ENCODE measurements around the gene FLT3.

The FLT3 gene

DNA sequence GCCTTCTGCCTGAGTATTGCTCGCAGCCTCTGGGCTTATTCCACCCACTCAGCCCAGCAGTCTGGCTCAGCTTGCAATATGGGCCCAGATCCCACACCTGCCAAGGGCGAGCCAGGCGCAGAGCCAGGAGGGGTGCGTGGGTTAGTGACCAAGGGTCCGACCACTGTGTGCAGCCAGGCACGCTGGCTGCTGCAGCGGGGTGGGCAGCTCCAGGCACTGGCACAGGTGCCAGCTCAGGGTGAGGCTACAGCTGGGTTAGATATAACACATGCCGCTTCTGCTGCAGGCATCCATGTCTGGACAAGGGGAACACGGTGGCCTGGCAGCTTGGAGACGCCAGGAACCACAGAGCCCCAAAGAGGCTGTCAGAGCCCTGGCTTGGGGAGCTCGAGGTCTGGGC is 99.3 kb downstream of the FLT3 start:
- no peak for DNase-seq

DNA sequence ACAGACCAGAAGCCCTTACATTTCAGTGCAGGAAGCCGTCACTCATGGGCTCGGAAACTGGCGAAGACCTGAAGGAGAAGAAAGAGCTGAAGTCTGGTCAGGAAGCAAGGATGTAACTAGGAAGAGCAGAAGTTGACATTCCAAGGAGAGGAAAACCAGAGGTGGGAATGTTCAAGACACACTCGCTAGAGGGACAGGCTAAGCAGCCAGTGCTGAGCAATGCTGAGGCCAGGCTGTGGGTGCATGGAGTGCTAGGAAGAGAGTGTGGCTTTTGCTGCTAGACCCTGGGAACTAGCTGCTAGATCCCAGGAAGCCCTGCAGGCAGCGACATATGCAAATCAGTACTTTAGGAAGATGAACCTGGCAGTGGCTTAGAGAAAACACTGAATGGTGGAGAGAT is 99.8 kb downstream of the FLT3 start:
- DNase-seq = no peak

DNA sequence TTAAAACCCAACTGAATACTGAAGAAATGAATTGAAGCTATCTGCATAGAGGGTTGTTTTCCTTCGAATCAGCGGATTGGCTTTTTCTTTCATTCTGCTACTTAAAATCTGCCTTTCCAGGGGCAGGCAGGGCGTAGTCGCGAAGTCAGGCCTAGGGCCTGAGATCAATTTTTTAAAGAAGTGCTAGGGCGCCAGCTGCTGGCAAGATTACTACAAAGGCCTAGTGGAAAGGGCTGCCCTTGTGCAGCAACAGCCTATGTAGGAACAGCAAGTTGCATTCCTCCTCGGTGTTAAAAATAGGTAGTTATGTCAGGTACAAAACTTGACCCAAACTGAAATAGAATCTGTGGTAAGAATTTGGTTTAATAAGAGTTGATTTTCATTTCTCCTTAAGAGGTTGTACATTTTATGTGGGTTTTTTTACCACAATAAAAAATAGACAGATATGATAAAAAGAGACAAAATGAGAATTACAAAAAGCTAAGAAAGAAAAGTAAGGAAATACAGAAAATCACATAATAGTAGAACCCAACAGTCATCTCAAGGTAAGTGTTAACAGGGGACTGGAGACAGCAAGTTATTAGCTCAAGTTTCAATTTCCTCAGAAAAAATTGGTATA is 102.4 kb downstream of the FLT3 start:
- no peak for DNase-seq

DNA sequence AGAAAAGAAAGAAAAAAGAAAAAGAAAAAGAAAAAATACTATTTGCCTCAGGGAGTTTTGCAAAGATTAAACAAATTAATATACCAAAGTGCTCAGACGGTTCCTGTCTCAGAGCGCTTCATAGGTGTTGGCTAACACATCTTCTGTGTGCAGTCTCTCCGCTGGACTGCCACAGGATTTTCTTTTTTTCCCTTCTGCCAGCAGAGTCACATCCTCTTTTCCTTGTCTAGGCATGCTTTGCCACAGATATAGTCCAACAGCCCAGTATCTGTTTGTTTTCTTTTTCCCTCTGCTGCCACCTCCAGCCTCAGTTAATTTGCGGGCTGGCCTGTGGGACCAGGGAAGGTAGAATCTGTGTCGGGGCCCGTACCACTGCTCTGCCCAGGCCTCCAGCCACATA is 108.5 kb downstream of the FLT3 start:
- no peak for DNase-seq

DNA sequence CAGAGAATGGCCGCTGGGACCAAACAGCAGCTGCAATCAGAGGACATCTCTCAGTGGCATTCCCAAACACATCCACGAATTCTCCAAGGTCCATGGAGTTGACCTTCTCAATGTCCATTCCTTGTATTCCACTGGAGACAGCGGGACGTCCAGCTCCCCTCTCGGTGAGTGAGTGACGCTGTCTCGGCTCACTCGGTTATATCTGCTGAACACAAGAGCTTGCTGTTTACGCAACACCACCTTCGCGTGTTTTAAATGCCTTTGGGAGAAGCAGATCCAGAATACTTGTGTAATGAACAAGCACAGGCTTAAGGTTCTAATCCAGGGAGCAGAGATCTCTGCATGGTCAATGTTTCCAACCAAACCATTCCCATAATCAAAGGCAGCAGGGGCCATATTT is 111.9 kb downstream of the FLT3 start, which contains the start of gene URAD:
TSS of gene URAD (minus strand) at position 174 of the 400 bp plus-strand sequence. CDS start at position 118, 56 bp downstream.
- no peak for DNase-seq

DNA sequence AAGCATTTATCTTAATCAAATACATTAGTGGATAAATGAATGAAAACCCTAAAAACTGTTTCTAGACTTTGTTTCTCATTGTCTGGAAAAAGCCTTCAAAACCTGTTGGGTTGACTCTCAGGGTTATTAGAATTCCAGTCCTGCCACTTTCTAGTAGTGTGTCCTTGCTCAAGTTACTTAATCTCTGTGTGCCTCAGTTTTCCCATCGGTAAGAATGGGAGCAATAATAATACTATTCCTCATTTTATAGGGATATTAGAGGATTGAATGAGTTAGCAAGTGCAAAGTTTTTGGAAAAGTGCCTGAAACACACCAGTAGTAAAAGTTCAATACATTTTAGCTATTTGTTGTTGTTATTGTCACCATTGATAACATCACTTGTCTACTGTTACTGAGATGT is 114.8 kb downstream of the FLT3 start:
- no peak for DNase-seq

DNA sequence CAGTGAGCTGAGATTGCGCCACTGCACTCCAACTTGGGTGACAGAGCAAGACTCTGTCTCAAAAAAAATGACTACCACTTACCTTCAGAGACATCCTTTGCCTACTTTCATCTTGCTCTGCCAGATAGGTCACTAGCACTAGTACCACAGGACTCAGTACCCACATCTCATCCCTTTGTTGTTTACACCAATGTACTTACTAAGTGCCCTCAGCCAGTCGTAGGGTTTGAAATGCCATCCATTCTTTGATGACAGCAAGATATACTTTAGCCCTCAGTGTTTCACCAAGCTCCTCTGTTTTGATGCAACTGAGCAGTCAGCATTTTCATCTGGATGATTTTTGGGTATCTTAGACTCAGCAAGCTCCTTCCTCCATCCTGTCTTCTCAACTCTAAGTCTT is 118.0 kb downstream of the FLT3 start:
- DNase-seq = no peak

DNA sequence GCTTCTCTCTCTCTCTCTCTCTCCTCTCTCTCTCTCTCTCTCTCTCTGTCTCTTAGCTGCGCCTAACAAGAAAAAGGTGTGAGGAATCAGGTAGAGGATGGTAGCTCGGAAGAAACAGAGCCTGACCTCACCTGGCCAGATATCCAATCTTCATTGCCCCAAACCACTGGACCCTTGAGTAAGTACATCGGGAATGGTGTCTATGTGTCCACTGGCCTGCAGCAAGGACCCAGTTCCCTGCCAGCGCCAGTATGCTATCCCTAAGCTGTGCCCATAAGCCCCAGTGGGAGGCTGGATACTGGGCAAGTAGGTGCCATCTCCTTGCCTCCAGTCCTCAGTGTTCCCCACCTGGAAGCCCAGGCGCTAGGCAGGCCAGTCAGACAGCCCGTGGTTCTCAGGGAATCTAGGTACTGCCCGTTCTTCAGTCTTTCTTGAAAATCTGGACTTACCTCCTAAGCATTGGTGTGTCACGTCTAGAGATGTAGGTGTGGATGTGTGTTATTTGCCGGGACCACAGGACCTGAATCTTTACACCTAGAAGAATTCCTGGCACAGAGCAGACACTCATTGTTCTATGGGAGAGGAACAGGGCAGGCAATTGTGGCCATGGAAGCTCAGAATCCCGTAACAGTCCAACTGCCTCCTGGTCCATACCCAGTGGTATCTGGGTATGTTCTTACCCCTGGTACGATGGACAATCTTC is 119.2 kb downstream of the FLT3 start:
- DNase-seq = no peak

DNA sequence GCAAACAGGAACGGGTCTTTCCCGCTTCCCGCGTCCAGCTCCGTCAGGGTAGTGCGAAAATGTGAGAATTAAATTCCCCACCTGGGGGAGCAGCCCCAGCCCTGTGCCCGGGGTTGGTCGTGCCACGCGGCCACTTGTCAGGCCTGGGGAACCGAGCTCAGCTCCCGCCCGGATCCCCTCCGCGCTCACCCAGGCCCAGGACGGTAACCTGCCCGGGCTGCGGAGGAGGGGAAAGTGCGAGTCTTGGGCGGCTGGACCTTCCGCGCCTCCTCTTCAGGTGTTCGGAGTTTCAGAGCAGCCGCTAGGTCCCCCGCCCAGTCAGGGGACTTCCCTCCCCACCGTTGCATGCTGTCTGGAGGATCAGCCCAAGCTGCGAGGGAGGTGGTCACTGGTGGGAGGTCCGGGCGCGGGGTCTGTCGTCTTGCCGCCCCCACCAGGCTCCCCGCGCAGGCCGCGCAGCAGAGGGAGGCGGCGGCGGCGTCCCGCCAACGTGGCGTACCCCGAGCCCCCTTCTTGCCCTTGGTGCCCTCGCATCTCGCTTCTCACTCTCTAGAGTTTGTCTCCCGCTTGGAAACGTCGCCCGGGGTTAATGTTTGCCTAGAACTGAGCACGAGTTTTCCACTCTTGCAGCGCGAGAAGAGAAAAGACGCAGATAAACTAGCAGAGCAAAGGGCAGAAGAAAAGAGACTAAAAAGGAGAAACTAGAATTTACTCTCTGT is 119.9 kb downstream of the FLT3 start:
- no peak for DNase-seq

DNA sequence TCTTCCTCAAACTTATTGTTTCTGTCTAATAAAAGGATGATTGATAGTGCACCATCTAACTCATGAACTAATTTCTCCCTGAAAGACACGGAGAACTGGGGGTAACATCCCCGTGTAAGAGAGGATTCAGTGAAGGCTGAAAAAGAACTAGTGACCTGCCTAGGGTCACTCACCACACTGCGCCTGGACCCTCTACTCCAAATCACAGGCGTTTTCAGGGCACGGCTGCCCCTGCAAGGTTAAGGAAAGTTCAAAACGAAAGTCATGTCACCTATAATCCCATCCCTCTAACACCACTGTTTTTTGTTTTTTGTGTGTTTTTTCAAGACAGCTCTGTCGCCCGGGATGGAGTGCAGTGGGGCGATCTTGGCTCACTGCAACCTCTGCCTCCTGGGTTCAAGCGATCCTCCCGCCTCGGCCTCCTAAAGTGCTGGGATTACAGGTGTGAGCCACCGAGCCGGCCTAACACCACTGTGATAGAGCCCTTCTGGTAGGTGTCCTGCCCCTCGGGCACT is 120.6 kb downstream of the FLT3 start:
- DNase-seq = no peak

DNA sequence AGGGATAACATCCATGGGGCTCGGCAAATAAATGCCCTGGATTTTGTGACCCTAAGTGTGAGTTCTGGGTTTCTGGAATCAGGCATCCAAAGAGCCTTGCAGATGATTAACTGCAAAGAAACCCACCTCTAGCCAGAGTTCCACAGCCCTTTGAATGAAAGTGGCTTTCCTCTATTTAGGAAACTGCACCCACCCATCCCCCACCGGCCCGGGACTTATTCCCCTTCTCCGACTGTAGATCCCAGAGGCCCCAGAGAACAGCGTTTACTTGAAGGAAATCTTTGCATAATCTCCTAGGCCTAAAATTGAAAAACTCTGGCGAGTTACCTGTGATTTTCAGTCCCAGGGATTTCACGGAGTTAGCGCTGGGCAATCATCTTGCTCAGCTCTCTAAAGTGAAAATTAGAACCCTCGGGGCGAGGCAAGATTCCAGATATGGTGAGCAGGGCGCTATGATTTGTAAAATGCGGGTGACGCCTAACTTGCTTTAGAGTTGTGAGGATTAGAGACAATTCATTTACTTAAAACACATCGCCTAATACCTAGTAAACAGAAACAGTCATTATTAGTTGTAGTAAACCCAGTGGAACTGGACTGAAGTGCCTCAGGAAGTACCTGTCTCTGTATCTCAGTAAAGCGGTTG is 121.3 kb downstream of the FLT3 start:
- no peak for DNase-seq

DNA sequence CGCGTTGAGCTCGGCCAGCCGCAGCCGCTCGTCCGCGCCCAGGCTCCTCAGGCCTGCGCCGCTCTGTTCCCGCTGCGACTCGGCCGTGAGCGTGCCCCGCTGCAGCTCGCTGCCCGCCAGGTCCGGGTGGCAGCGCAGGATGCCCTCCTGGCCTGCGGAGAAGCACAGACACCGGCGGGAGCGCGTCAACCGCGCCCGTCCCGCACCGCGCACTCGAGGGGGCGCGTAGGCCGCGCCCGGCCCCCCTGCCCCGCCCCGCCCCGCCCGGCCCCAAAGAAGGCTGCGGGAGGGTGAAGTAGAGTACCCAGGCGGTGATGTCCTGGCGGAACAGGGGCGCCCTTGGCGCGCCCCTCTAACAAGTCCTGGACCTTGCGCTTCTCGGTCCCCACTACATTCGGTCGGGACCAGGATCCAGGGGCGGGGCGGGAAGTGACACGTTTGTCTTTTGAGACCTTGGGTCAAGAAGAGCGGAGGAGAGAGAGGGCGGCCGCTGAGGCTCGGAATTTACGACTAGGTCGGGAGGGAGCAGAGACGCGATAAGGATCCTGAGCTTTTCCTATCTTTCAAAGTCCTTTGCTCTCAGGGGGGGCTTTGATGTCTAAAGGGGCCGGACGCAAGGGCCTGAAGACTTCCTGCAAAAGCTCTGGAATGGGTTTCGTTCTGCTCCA is 121.9 kb downstream of the FLT3 start:
- DNase-seq = no peak

DNA sequence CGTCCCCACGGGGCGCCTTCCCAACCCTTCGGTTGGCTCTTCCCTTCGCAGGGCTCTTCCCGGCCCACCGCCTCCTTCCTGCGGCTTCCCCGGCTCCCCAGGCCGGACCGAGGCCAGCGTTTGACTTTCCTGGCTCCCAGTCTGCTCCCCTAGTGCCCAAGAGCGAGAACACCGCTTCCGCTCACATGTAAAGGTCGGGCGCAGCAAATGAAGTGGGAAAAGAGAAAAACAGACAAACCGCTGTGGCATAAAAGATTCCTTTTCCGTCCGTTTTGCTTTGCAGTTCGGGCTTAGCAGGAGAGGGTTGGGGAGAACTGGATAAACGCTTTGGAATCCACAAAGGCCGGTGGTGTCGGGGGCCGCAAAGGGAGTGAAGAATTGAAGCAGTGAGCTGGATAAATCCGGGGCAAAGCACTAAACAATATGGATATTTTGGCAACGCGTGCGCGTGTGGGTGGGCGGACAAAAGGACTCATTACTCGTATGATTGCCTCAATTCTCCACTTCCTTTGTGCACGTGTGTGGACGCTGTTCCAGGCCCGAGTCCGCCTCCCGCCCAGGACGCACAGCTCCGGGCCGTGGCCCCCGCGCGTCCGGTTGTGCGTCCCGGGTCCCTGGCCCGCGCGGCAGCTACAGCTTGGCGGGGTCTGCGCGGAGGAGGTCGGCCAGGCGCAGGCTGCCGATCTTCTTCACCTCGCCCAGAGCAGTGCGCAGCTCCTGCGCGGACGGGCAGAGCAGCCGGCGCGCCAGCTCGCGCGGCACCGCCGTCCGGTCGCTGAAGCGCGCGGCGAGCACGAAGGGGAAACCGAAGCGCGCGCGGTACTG is 122.7 kb downstream of the FLT3 start:
- DNase-seq = no peak

DNA sequence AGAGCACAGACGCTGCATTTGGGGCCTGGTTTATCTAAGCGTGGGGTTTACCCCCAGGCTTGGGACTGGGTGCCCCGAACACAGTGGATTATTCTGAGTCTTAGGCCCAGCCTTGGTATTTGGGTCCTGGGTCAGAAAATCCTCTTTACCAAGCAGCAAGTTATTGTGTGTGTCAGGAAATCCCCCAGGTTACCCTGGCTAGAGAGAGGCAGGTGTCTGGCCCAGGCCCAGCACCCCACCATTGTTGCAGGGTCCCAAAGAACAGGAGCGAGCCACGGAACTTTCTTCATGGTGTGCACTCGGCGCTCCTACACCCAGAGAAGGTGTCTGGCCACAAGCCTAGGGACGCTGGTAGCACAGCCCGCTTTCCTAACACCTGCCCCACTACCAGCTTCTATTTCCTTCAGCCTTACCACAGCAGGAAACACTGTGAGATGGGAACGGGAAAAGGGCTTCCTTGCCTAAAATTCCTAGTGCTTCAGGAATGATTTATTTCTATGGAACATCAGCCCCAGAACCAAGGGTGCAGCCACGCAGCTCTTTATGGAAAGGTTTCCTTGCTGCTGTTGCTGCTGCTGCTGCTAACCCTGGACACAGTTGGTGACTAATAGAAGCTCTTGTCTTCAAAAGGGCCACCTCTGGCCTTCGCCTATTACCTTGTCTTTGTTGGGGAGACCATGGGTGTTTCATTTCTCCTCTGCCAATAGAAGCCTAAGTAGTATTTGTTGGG is 123.8 kb downstream of the FLT3 start:
- no peak for DNase-seq

DNA sequence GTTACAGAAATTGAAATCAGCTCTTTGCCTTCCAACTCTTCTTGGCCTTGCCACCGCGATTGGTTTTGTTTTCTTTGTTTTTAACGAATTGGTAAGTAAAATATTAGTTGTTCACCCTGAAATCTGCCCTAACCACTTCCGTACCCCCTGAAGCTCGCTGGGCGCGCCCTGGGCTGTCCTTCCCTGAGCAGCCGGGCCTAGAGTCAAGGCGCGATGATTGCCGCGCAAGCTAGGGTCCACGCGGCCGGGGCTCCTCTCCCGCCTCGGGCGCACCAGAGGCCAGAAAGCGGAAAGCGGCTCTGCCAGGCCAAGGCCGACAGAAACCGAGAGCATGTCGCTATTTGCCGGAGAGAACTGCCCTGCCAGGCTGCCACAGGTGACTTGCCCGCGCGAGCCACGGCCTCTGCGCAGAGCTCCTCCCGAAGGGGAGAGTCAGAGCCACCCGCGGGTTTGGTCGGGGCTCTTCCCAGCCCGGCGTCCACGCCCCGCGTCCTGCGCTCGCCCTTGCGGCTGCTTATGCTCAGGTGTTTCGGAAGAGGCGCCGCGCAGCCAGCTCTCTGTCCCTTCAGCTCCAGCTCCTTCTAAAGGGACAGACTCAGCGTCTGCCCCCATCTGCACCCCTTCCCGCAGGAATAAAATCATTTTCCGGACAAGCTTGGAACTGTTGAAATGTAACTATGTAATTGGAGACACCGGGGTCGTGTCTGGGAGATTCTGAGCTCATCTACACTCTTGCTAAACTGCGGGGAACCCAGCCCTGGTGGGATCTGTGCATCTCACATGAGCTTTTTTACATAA is 124.6 kb downstream of the FLT3 start:
- no peak for DNase-seq

DNA sequence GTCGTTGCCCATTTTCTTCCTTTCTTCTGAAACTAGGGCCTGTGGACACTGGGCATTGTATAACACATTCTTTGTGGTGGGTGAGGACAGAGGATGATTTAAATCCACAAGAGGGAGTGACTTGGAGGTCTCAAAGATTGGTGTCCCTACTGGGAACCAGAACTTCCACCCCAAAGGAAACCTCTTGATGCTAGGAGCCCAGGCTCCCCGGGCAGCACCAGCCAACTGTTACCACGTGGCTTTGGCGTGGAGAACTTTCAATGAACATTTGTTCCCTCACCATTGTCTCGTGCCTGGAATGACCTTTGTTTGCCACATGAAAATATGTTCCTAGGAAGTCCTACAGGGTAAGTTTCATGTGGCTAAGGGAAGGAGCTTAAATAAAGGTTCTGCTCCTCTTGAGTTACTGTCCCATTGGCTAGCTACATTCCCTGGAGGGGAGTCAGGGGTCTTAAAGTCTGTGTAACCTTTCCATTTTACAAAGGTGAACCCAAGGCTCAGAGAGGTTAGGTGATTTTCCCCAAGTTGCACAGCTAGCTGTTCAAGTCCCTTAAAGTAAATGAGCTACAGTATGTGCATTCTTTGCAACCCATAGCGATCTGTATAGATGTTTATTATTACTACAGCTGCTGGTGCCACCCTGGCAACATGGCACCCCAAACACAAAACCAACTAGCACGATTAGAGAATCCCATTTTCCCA is 126.3 kb downstream of the FLT3 start:
- DNase-seq = no peak

DNA sequence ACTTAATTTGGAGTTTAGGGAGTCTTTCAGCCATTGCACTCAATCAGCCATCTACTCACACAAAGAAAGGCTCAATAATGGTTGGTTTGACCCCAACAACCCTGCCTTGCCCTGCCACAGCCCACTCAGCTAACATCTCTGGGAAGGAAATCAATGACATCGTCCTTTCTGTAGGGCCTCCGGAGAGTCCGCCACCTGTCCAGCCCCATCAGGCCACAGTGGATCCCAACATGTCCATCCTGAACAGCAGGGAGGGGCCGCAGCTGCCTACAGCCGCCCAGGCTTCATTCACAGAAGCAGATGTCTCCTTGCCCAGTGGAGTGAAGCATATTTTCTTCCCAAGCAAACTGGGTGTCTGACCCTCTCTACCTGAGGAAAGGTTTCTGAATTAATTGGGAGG is 127.1 kb downstream of the FLT3 start:
- no peak for DNase-seq

DNA sequence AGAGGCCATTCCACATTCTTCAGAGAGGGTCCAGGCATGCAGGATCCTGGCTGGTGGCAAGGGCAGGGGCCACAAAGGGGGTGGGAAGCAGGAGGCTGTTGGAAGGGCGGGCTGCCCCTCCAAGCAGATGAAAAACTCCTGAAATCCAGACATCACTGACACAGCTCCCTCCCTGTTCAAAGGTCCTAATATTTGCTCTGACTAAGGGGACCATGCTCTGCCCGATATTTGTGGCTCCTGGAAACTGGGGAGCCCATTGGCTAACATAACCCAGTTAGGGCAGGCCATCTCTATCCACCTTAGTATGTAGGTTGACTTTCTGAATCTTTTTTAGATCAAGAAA is 127.9 kb downstream of the FLT3 start:
- DNase-seq = no peak

DNA sequence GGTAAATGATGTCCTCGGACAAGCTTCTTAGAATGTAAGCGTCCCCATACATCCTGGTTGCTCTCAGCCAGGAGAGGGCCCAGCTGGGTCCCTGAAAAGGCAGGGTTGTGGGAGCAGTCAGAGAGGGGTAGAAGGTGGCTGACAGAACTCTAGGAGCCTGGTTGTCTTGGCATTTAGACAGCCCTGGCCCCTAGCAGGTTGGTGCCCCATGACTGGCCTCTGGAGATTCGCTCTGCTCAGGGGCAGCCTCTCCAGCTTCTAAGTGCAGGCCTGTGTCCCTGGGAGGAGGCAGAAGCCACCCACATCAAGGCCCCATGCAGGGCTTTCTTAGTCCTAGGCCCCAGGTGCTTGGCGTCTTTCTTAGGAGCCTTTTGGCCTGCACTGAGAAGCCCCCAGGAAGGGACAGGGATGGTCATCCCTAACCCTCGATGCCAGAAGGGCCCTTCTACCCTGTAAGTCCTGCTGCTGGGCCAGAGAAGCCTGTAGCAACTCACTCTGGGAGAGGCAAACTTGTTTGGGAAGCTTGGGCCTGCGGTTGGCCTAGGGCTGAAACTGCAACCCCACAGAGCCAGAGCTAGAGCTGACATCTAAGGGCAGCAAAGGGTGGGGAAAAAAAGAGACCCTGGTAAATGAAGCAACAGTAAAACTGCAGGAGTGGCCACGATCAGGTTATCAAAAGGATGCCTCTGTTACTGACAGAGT is 128.4 kb downstream of the FLT3 start:
- DNase-seq = no peak
